HCT116 (cell line): ENCODE data around the gene ENOPH1. TPM values are rescaled to one million over a fixed set of nuclear protein-coding genes. Genes with fewer than 3 reads are reported as not detected.

Experiments used
- ATAC-seq: fragments of 200-7000 bp; cut with Tn5 transposase; 2 replicates; pipeline ENCODE4 v1.9.1; 2020; ENCODE audit warnings: mild to moderate bottlenecking, moderate library complexity
- BruUV-seq: library from RNA; stranded (reverse); fragments of 400-500 nt; replicated peaks from 2 replicates; lab custom pipeline; 2021; lab: Mats Ljungman, UMichigan
- CTCF ChIA-PET: fragments of 300-600 bp; sonication (Branson Sonifier 250); formaldehyde crosslinking; loops from one replicate; lab custom pipeline; 2021; ENCODE audit warnings: antibody characterized with exemption; lab: Charles Lee
- POLR2A ChIA-PET: fragments of 300-600, 350-600 bp; sonication (Branson Sonifier 250); formaldehyde crosslinking; loops from one replicate; lab custom pipeline; 2021; ENCODE audit warnings: antibody characterized with exemption; lab: Charles Lee
- RAD21 ChIA-PET, 2 experiments: fragments of 300-600 bp; sonication (Branson Sonifier 250); formaldehyde crosslinking; loops; one replicate each; lab custom pipeline; 2023; ENCODE audit warnings: low total read pairs in 2 of 2; ENCODE audit not compliant: uncharacterized antibody in 2 of 2, unreplicated experiment in 2 of 2, low non-redundant PET in 1 of 2; lab: Charles Lee
- DNase-seq: peaks from one replicate; pipeline ENCODE4 v3.0.0-alpha.2; 2010; ENCODE audit warnings: low read depth, low spot score
- H2AFZ ChIP-seq: fragments of 200-600 bp; shearing (Covaris generic), sonication (generic); 2 replicates; pipeline ENCODE4 v1.6.1; 2017; ENCODE audit warnings: low read depth, mixed run types, mixed read lengths, antibody characterized with exemption, low read length; ENCODE audit not compliant: poor library complexity, severe bottlenecking
- H3K27ac ChIP-seq: 2 replicates; pipeline ENCODE4 v1.5.1; 2012; ENCODE audit warnings: low read depth, low read length
- H3K27me3 ChIP-seq: fragments of 200-600 bp; sonication (generic); 2 replicates; pipeline ENCODE4 v1.6.1; 2016; ENCODE audit warnings: mixed run types, low read length, mixed read lengths; ENCODE audit not compliant: insufficient read depth
- H3K36me3 ChIP-seq, 2 experiments: fragments of 200-500 bp in 1 of 2; fragments of 200-600 bp in 1 of 2; sonication (Bioruptor generic) in 1 of 2; sonication (generic) in 1 of 2; 2 replicates each; pipeline versions ENCODE4 v1.5.1 to v1.6.1; 2014 to 2016; ENCODE audit warnings: low read length in 2 of 2, inconsistent platforms in 1 of 2, mixed read lengths in 1 of 2, mixed run types in 1 of 2; ENCODE audit not compliant: insufficient read depth in 2 of 2, control insufficient read depth in 1 of 2
- H3K4me1 ChIP-seq, 2 experiments: fragments of 200-600 bp in 1 of 2; sonication (generic) in 1 of 2; 2 replicates each; pipeline versions ENCODE4 v1.5.1 to v1.6.1; 2012 to 2017; ENCODE audit warnings: low read length in 2 of 2, inconsistent platforms in 1 of 2, mild to moderate bottlenecking in 1 of 2, mixed read lengths in 1 of 2, mixed run types in 1 of 2, moderate library complexity in 1 of 2; ENCODE audit not compliant: insufficient read depth in 2 of 2, control insufficient read depth in 1 of 2
- H3K4me2 ChIP-seq: fragments of 200-600 bp; sonication (generic); 2 replicates; pipeline ENCODE4 v1.6.1; 2017; ENCODE audit warnings: mixed run types, low read length, mixed read lengths
- H3K4me3 ChIP-seq, 2 experiments: fragments of 200-600 bp in 1 of 2; sonication (generic) in 1 of 2; replicated peaks in 1 of 2; 2 replicates each; pipeline ENCODE4 v1.5.1; 2011 to 2016; ENCODE audit warnings: low read length in 2 of 2, control low read depth in 1 of 2, low read depth in 1 of 2, mild to moderate bottlenecking in 1 of 2, mixed read lengths in 1 of 2, mixed run types in 1 of 2
- H3K79me2 ChIP-seq: fragments of 200-600 bp; sonication (generic); 2 replicates; pipeline ENCODE4 v1.6.1; 2017; ENCODE audit warnings: mild to moderate bottlenecking, mixed run types, low read length, moderate library complexity, mixed read lengths; ENCODE audit not compliant: insufficient read depth
- H3K9ac ChIP-seq: fragments of 200-600 bp; sonication (generic); 2 replicates; pipeline ENCODE4 v1.6.1; 2016; ENCODE audit warnings: low read length, mixed read lengths
- H3K9me2 ChIP-seq: fragments of 200-600 bp; sonication (generic), shearing (Covaris generic); 2 replicates; pipeline ENCODE4 v1.6.1; 2017; ENCODE audit warnings: mixed run types, mild to moderate bottlenecking, moderate library complexity; ENCODE audit not compliant: insufficient read depth
- H3K9me3 ChIP-seq, 2 experiments: fragments of 200-500 bp in 1 of 2; fragments of 200-600 bp in 1 of 2; sonication (Bioruptor generic) in 1 of 2; sonication (generic) in 1 of 2; 2 replicates each; pipeline ENCODE4 v1.6.1; 2014 to 2017; ENCODE audit warnings: low read length in 2 of 2, mixed read lengths in 2 of 2, inconsistent platforms in 1 of 2, low read depth in 1 of 2, mild to moderate bottlenecking in 1 of 2, mixed run types in 1 of 2, moderate library complexity in 1 of 2; ENCODE audit not compliant: control insufficient read depth in 1 of 2, insufficient read depth in 1 of 2
- H4K20me1 ChIP-seq: fragments of 200-600 bp; sonication (generic), shearing (Covaris generic); 2 replicates; pipeline ENCODE4 v1.6.1; 2017; ENCODE audit warnings: mixed run types, mild to moderate bottlenecking, moderate library complexity; ENCODE audit not compliant: insufficient read depth
- ATF3 ChIP-seq: IDR thresholded peaks from 2 replicates; pipeline ENCODE4 v1.6.1; 2012
- CEBPB ChIP-seq: IDR thresholded peaks from 2 replicates; pipeline ENCODE4 v1.6.1; 2012; ENCODE audit warnings: low read depth
- CTCF ChIP-seq, 3 experiments: fragments of 200-600 bp in 1 of 3; sonication (generic) in 1 of 3; IDR thresholded peaks in 2 of 3; conservative IDR thresholded peaks in 1 of 3; 2 replicates each; pipeline ENCODE4 v1.5.1; 2012 to 2017; ENCODE audit warnings: low read depth in 2 of 3, low read length in 2 of 3, antibody characterized with exemption in 1 of 3, borderline replicate concordance in 1 of 3, control low read depth in 1 of 3, mild to moderate bottlenecking in 1 of 3, mixed read lengths in 1 of 3, mixed run types in 1 of 3, moderate library complexity in 1 of 3; ENCODE audit not compliant: insufficient read depth in 1 of 3
- EGR1 ChIP-seq: IDR thresholded peaks from 2 replicates; pipeline ENCODE4 v1.6.1; 2012; ENCODE audit warnings: low read depth
- ELF1 ChIP-seq: IDR thresholded peaks from 2 replicates; pipeline ENCODE4 v1.6.1; 2012; ENCODE audit warnings: low read depth, borderline replicate concordance
- EZH2 ChIP-seq: fragments of 200-600 bp; sonication (generic); IDR thresholded peaks from 2 replicates; pipeline ENCODE4 v1.6.1; 2017; ENCODE audit warnings: antibody characterized with exemption, mixed run types
- EZH2phosphoT487 ChIP-seq: fragments of 200-600 bp; IDR thresholded peaks from 2 replicates; pipeline ENCODE4 v1.6.1; 2018; ENCODE audit warnings: antibody characterized with exemption, borderline replicate concordance
- FOSL1 ChIP-seq: IDR thresholded peaks from 2 replicates; pipeline ENCODE4 v1.6.1; 2012; ENCODE audit warnings: low read depth
- JUND ChIP-seq: IDR thresholded peaks from 2 replicates; pipeline ENCODE4 v1.6.1; 2012
- MAX ChIP-seq: IDR thresholded peaks from 2 replicates; pipeline ENCODE4 v1.6.1; 2012
- POLR2A ChIP-seq: IDR thresholded peaks from 2 replicates; pipeline ENCODE4 v1.7.0; 2011; ENCODE audit warnings: borderline replicate concordance; ENCODE audit not compliant: insufficient read depth, insufficient read length; ENCODE audit errors: extremely low read depth
- POLR2AphosphoS5 ChIP-seq: IDR thresholded peaks from 2 replicates; pipeline ENCODE4 v1.6.1; 2011; ENCODE audit warnings: mild to moderate bottlenecking, low read depth, low read length, moderate library complexity
- REST ChIP-seq: IDR thresholded peaks from 2 replicates; pipeline ENCODE4 v1.6.1; 2012; ENCODE audit warnings: low read depth
- SIN3A ChIP-seq: IDR thresholded peaks from 2 replicates; pipeline ENCODE4 v1.6.1; 2012; ENCODE audit warnings: low read depth
- SP1 ChIP-seq: IDR thresholded peaks from 2 replicates; pipeline ENCODE4 v1.6.1; 2012; ENCODE audit warnings: low read depth
- SRF ChIP-seq: IDR thresholded peaks from 2 replicates; pipeline ENCODE4 v1.6.1; 2012; ENCODE audit warnings: low read depth
- TCF7L2 ChIP-seq: IDR thresholded peaks from 2 replicates; pipeline ENCODE4 v1.7.0; 2011; ENCODE audit warnings: borderline replicate concordance, inconsistent platforms; ENCODE audit not compliant: insufficient read depth, insufficient read length; ENCODE audit errors: extremely low read depth
- ZNF274 ChIP-seq: fragments of 200-500 bp; sonication (Bioruptor generic); IDR thresholded peaks from 2 replicates; pipeline ENCODE4 v1.6.1; 2014; ENCODE audit warnings: mild to moderate bottlenecking, low read depth, low read length, inconsistent platforms
- intact Hi-C: fragments of 100-400 bp; cut with micrococcal nuclease; formaldehyde crosslinking; loops from 2 replicates; pipeline ENCODE4 v1.10.0; 2022
- total RNA-seq: library from RNA; stranded (reverse); gene quantifications from one replicate; pipeline ENCODE4 v1.2.1, GENCODE V29; 2021; ENCODE audit not compliant: unreplicated experiment
- TF ChIP-seq, protein P1 (sequence below): IDR thresholded peaks from 2 replicates; pipeline ENCODE4 v1.6.1; 2011; ENCODE audit warnings: mild to moderate bottlenecking, low read length, moderate library complexity; ENCODE audit not compliant: insufficient replicate concordance; ENCODE audit errors: extremely low read depth

Gene ENOPH1
- total RNA-seq, 1 experiment from 2014 or later, result 53.4 TPM

DNA sequence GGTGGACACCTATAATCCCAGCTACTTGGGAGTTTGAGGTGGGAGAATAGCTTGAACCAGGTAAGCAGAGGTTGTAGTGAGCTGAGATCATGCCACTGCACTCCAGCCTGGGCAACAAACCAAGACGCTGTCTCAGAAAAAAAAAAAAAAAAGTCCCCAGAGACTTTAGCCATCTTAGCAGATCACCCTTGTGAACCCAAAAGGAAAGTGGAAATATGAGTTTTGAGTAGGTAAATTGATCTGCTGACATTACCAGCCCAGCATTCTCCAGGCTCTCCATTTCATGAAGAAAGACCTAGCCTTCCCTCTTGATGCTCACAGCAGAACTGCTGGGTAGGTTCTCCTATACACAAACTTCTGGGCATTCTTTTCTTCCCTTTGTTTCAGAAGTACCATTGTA lies 32.1 kb upstream of the ENOPH1 start:
- no peaks in the 10 kb centered on the region for H4K20me1 ChIP-seq
- H2AFZ ChIP-seq, result no peak overlapping the region
- H3K27ac ChIP-seq, result no peak overlapping the region
- no peaks in the 10 kb centered on the region for H3K36me3 ChIP-seq
- H3K9me3 ChIP-seq, result no peaks in the 10 kb centered on the region
- CTCF ChIA-PET, result no interaction called here
- no peaks in the 10 kb centered on the region for H3K79me2 ChIP-seq
- RAD21 ChIA-PET, result no interaction called here
- no peak overlapping the region for H3K4me2 ChIP-seq
- ATAC-seq (no peak), DNase-seq (no peak)
- H3K27me3 ChIP-seq, result no peaks in the 10 kb centered on the region
- POLR2A ChIA-PET, result no interaction called here
- no TSS peak for BruUV-seq
- no peak overlapping the region for H3K9ac ChIP-seq
- H3K4me3 ChIP-seq, result no peak overlapping the region
- peaks cover 0 to 7% of the 10 kb centered on the region in 2 experiments; a peak in 2 of 4 replicates for H3K4me1 ChIP-seq
- no peaks in the 10 kb centered on the region for H3K9me2 ChIP-seq
- TF ChIP-seq SRF, result no peak
- TF ChIP-seq, protein P1, sequence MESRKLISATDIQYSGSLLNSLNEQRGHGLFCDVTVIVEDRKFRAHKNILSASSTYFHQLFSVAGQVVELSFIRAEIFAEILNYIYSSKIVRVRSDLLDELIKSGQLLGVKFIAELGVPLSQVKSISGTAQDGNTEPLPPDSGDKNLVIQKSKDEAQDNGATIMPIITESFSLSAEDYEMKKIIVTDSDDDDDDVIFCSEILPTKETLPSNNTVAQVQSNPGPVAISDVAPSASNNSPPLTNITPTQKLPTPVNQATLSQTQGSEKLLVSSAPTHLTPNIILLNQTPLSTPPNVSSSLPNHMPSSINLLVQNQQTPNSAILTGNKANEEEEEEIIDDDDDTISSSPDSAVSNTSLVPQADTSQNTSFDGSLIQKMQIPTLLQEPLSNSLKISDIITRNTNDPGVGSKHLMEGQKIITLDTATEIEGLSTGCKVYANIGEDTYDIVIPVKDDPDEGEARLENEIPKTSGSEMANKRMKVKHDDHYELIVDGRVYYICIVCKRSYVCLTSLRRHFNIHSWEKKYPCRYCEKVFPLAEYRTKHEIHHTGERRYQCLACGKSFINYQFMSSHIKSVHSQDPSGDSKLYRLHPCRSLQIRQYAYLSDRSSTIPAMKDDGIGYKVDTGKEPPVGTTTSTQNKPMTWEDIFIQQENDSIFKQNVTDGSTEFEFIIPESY, result no peak
- no peak for TF ChIP-seq TCF7L2
- no peak for TF ChIP-seq MAX
- TF ChIP-seq REST, result no peak
- no peak for TF ChIP-seq EZH2
- no peak for TF ChIP-seq ELF1
- TF ChIP-seq POLR2A, result no peak
- no peak for TF ChIP-seq POLR2AphosphoS5
- no peak for TF ChIP-seq EZH2phosphoT487
- TF ChIP-seq SIN3A, result no peak
- TF ChIP-seq SP1, result no peak
- no peak for TF ChIP-seq ATF3
- TF ChIP-seq EGR1, result no peak
- no peak for TF ChIP-seq CTCF (IDR thresholded peaks at IDR 0.05 in 2 of 3, conservative IDR thresholded peaks at IDR 0.05 in 1 of 3; ENCODE audit: borderline replicate concordance in 1 of 3, insufficient read depth in 1 of 3, low read depth in 2 of 3, low read length in 2 of 3)
- no peak for TF ChIP-seq CEBPB
- TF ChIP-seq FOSL1, result no peak
- TF ChIP-seq ZNF274, result no peak
- no peak for TF ChIP-seq JUND
- intact Hi-C loops, result no loop called here
